NCI-H2227 treated with DMSO at 0.1 percent for 48 hours (cell line): ENCODE measurements around the gene PPP2R5B.

Source experiments
- DNase-seq: peaks from one replicate; lab custom pipeline; 2025; lab: John Stamatoyannopoulos, UW

PPP2R5B gene

GRCh38 chr11:64923944-64924909 is at the start of gene PPP2R5B:
Gene PPP2R5B (plus strand): TSS chr11:64924689. CDS start chr11:64925735, 1,046 bp downstream.
- DNase-seq: peak; percentile 93

DNA sequence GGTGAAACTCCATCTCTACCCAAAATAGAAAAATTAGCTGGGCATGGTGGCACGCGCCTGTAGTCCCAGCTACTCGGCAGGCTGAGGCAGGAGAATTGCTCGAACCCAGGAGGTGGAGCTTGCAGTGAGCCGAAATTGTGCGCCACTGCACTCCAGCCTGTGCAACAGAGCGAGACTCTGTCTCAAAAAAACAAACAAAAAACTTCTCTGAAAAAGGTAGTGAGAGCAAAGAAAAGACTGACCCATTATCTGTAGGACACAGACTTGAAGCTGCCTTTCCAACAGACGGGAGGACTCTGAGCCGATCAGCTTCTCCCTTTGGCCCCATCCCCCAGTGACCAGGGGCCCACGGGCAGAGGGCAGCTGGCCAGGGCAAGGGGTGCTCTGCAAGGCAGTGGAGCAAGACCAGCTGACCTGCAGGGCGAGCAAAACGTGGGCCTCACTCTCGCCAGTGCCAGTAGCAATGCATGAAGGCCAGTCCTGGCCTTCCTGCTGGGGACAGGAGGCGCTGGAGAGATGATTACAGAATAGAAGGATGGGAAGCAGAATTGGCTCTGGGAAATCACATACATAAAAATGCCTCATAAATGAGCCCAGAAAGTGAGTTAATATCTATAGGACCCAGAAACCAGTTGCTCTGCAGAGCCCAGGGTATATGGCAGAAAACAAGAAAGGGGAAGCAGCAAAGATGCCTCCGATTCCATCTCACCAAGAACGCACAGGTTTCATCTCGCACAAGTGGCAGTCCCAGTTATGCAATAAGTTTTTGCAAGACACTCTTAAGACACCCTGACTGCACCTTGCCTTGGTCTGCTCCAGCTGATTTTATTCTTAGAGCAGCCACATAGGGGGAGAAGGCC is 48.9 kb upstream of the PPP2R5B start:
- DNase-seq: no peak

DNA sequence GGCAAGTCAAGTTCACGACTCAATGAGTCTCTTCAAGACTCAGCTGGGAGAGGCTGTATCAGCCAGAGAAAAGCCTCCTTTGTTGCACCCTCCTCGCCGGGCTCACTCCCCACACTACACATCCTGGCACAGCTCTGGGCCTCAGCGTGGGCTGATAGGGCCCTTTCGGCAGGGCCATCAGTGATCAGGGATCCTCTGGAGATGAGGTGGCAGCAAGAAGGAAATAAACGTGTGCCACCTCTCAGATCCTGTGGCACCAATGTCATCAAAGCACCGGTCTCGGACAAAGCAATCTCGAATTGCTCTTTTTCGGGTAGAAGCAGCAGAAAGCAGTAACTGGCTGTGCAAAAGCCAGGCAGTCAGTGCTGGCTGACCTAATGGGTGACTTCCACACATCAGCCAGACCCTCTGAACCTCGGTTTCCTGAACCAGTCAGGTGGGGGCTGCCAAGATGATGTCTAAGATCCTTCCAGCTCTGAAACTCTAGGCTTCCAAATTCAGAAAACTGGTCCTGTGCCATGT is 48.2 kb upstream of the PPP2R5B start:
- DNase-seq: no peak

DNA sequence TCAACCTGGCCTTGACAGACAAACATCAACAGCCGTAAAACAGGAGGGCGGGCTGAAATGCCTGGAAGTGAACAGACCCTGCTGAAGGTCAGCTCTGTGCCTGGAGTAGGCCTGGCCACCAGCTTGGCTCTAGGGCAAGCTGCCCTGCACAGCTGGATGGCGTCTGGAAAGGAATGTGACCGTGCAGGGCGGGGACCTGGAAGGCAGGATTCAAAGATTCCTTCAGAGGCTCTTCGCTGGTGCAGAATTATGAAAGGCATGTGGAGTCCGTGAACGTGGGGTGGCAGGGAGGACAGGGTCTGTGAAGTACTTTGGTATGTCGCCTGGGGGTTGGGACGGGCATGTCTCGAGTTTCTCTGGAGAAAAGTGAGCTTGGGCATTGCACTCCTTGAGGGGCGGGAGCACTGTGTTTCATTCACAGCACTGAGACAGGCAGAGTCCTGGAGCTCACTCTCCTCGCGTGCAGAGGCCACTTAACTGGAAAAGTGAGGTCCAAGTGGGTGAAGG is 47.6 kb upstream of the PPP2R5B start:
- DNase-seq: no peak

- DNase-seq: no peak
Measured at GRCh38 chr11:64877390-64878222, 46.9 kb upstream of the PPP2R5B start.

DNA sequence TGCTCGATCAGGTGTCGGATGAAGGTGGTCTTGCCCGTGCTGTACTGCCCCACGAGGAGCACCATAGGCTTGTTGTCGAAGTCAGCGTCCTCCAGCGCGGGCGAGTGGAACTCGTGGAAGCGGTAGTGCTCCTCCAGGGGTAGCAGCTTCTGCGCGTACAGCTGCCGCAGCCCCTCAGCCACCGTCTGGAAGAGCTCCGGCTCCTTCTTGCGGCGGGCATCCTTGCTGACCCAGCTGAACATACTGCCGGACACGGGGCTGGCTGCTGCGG is 46.3 kb upstream of the PPP2R5B start:
- DNase-seq: no peak

DNA sequence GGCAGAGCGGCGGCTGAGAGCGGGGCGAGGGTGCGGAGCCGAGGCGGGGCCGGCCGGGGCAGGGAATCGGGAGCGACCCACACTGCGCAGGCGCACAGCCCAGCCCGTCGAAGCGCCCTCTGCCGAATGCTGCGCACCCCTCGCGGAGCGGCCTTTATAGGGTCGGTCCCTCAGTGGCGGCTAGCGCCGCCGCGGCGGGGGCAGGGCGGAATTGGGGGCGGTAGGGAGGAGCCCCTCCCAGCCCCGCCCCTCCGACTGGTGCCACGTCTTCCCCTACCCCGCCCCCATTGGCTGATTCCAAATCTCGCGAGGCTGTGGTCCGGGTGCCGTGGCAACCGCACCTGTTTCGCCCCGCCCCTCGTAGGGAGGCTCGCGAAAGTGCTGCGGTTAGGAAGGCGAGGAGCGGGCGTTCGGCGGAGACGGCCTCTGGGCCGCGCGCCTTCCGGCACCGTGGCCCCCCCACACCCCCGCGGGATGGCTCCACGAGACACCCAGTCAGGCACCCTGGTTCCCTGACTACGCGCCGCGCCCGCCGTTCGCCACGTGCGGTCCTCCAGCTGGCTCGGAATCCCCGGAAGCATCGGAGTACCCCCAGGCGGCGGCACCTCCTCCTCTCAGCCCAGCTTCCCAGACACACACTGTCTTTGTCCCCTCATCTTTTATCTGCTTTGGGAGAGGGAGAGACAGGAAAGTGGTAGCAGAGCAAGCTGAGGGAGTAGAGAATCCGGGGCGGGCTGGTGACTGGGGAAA is 45.8 kb upstream of the PPP2R5B start, which contains the start of gene EHD1:
Gene EHD1 (minus strand): TSS at position 128 of the 750 bp plus-strand sequence. CDS start 157 bp downstream, outside the sequence.
- DNase-seq: peak; percentile 96

GRCh38 chr11:64879244-64879900 is 45.1 kb upstream of the PPP2R5B start:
- no peak for DNase-seq

- DNase-seq: no peak
Measured at GRCh38 chr11:64880240-64881001, 44.1 kb upstream of the PPP2R5B start.

- no peak for DNase-seq
Measured at GRCh38 chr11:64881476-64881875, 43.0 kb upstream of the PPP2R5B start.

- DNase-seq: no peak
Measured at GRCh38 chr11:64882243-64882642, 42.2 kb upstream of the PPP2R5B start.

GRCh38 chr11:64883575-64883974 is 40.9 kb upstream of the PPP2R5B start:
- DNase-seq: no peak

- DNase-seq: no peak
Measured at GRCh38 chr11:64884019-64884418, 40.5 kb upstream of the PPP2R5B start.

GRCh38 chr11:64885367-64886286 is 38.9 kb upstream of the PPP2R5B start:
- peak; percentile 34 for DNase-seq

DNA sequence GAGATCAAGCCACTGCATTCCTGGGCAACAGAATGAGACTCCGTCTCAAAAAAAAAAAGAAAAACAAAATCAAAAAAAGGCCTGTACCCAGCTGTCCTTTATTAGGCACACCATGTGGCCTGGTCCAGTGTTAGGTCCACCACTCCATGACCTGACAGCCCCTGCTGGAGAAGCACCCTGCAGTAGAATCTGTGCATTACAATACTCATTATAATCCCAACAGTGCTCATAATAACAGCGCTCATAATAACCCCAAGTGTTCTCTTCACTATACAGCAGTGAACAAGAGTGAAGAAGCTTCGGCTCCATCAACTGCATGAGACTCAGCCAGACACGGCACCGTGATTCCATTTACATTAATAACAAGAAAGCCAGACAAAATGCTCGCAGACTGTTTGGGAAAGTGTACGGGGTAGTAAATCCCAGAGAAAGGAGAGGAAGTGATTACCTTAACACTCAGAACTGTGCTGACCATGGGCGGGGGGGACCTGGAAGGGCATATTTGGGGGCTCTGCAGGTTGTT is 37.2 kb upstream of the PPP2R5B start:
- DNase-seq: no peak

- DNase-seq: no peak
Measured at GRCh38 chr11:64887757-64888405, 36.6 kb upstream of the PPP2R5B start.

DNA sequence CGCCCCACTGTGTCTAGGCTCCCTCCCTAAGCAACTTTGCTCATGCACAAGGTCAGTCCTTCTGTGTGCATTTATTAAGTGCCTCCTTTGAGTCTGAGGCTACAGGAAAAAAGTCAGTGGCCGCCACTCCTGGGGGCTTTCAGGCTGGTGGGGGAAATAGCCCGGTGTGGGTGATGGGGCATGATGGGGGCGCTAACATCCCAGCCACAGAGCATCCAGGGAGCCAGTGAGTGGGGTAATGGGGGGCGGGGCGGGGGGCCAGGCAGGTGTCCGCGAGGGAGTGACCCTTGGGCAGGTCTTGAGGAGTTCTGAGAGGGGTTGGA is 36.1 kb upstream of the PPP2R5B start:
- no peak for DNase-seq
